NCI-H460 (cell line): ENCODE data around the gene SIRT5. TPM values are rescaled to one million over a fixed set of nuclear protein-coding genes. Genes with fewer than 3 reads are reported as not detected.

ENCODE experiments used
- DNase-seq: peaks from one replicate; pipeline ENCODE4 v3.0.0-alpha.2; 2016; ENCODE audit warnings: low read depth; ENCODE audit errors: extremely low read depth
- total RNA-seq: library from RNA; depleted of rRNA; stranded (reverse); fragments of >200 nt; shearing (Covaris generic); gene quantifications from 2 replicates; pipeline ENCODE4 v1.2.3, GENCODE V29; 2014

Gene SIRT5
- total RNA-seq, 1 experiment from 2014 or later, result 12.7 TPM

GRCh38 chr6:13629459-13630116 is 55.2 kb downstream of the SIRT5 start:
- DNase-seq, result no peak

- no peak for DNase-seq
Observed at GRCh38 chr6:13630499-13630898, 56.1 kb downstream of the SIRT5 start.

GRCh38 chr6:13633343-13633742 is 58.9 kb downstream of the SIRT5 start:
- no peak for DNase-seq

- no peak for DNase-seq
Observed at GRCh38 chr6:13635948-13636658, 61.7 kb downstream of the SIRT5 start.

GRCh38 chr6:13638014-13638413 is 63.6 kb downstream of the SIRT5 start:
- no peak for DNase-seq

GRCh38 chr6:13638626-13639025 is 64.2 kb downstream of the SIRT5 start:
- no peak for DNase-seq

GRCh38 chr6:13641315-13641714 is 66.9 kb downstream of the SIRT5 start:
- no peak for DNase-seq

- DNase-seq, result no peak
Observed at GRCh38 chr6:13643125-13643524, 68.7 kb downstream of the SIRT5 start.

GRCh38 chr6:13648850-13649249 is 74.4 kb downstream of the SIRT5 start:
- DNase-seq, result no peak

GRCh38 chr6:13649393-13649792 is 75.0 kb downstream of the SIRT5 start:
- no peak for DNase-seq

GRCh38 chr6:13653296-13653695 is 78.9 kb downstream of the SIRT5 start:
- no peak for DNase-seq

- no peak for DNase-seq
Observed at GRCh38 chr6:13654496-13654895, 80.1 kb downstream of the SIRT5 start.

GRCh38 chr6:13655700-13656099 is 81.3 kb downstream of the SIRT5 start:
- DNase-seq, result no peak

- DNase-seq, result no peak
Observed at GRCh38 chr6:13660273-13660672, 85.9 kb downstream of the SIRT5 start.

GRCh38 chr6:13660893-13661292 is 86.5 kb downstream of the SIRT5 start:
- no peak for DNase-seq

- no peak for DNase-seq
Observed at GRCh38 chr6:13661647-13662046, 87.2 kb downstream of the SIRT5 start.

- DNase-seq, result no peak
Observed at GRCh38 chr6:13662651-13663334, 88.4 kb downstream of the SIRT5 start.

GRCh38 chr6:13663986-13664385 is 89.6 kb downstream of the SIRT5 start:
- DNase-seq, result no peak
